ENCODE results near the gene STMN1. TPM values are rescaled to one million over a fixed set of nuclear protein-coding genes. Genes with fewer than 3 reads are reported as not detected.

Gene STMN1
- total RNA-seq, 1 experiment from 2014 or later, result 418 TPM

DNA sequence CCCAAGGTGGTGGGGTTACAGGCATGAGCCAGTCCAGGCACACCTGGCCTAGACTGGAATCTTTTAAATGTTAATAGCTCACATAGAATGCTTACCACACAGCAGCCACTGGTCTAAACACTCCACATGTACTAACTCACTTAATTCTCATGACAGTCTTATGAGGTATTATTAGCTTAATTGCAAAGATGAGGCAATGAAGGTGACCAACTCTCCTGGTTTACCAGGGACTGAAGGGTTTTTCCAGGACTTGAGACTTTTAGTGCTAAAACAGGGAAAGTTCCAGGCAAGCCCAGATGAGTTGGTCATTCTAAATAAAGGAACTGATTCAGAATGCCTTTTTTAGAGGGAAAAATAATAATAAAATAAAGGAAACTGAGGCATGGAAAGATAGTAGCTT lies 7.0 kb upstream of the STMN1 start (continued):
- TF ChIP-seq, protein P1, sequence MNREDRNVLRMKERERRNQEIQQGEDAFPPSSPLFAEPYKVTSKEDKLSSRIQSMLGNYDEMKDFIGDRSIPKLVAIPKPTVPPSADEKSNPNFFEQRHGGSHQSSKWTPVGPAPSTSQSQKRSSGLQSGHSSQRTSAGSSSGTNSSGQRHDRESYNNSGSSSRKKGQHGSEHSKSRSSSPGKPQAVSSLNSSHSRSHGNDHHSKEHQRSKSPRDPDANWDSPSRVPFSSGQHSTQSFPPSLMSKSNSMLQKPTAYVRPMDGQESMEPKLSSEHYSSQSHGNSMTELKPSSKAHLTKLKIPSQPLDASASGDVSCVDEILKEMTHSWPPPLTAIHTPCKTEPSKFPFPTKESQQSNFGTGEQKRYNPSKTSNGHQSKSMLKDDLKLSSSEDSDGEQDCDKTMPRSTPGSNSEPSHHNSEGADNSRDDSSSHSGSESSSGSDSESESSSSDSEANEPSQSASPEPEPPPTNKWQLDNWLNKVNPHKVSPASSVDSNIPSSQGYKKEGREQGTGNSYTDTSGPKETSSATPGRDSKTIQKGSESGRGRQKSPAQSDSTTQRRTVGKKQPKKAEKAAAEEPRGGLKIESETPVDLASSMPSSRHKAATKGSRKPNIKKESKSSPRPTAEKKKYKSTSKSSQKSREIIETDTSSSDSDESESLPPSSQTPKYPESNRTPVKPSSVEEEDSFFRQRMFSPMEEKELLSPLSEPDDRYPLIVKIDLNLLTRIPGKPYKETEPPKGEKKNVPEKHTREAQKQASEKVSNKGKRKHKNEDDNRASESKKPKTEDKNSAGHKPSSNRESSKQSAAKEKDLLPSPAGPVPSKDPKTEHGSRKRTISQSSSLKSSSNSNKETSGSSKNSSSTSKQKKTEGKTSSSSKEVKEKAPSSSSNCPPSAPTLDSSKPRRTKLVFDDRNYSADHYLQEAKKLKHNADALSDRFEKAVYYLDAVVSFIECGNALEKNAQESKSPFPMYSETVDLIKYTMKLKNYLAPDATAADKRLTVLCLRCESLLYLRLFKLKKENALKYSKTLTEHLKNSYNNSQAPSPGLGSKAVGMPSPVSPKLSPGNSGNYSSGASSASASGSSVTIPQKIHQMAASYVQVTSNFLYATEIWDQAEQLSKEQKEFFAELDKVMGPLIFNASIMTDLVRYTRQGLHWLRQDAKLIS (CRISPR knock-in tag; IDR thresholded peaks at IDR 0.05; ENCODE audit: borderline replicate concordance), result no peak
- TF ChIP-seq, protein P2, sequence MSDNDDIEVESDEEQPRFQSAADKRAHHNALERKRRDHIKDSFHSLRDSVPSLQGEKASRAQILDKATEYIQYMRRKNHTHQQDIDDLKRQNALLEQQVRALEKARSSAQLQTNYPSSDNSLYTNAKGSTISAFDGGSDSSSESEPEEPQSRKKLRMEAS (CRISPR knock-in tag; IDR thresholded peaks at IDR 0.05), result no peak
- TF ChIP-seq CREB1 (CRISPR knock-in tag; IDR thresholded peaks at IDR 0.05) (no peak), MYBL2 (CRISPR knock-in tag; IDR thresholded peaks at IDR 0.05) (no peak), ZNF219 (CRISPR knock-in tag; IDR thresholded peaks at IDR 0.05; ENCODE audit: borderline replicate concordance) (no peak), GABPB1 (CRISPR knock-in tag; IDR thresholded peaks at IDR 0.05) (no peak)
- TF ChIP-seq, protein P3, sequence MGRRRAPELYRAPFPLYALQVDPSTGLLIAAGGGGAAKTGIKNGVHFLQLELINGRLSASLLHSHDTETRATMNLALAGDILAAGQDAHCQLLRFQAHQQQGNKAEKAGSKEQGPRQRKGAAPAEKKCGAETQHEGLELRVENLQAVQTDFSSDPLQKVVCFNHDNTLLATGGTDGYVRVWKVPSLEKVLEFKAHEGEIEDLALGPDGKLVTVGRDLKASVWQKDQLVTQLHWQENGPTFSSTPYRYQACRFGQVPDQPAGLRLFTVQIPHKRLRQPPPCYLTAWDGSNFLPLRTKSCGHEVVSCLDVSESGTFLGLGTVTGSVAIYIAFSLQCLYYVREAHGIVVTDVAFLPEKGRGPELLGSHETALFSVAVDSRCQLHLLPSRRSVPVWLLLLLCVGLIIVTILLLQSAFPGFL (CRISPR knock-in tag; IDR thresholded peaks at IDR 0.05; ENCODE audit: borderline replicate concordance), result no peak
- TF ChIP-seq, protein P4, sequence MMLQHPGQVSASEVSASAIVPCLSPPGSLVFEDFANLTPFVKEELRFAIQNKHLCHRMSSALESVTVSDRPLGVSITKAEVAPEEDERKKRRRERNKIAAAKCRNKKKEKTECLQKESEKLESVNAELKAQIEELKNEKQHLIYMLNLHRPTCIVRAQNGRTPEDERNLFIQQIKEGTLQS (CRISPR knock-in tag; conservative IDR thresholded peaks at IDR 0.05), result no peak
- TF ChIP-seq, protein P5, sequence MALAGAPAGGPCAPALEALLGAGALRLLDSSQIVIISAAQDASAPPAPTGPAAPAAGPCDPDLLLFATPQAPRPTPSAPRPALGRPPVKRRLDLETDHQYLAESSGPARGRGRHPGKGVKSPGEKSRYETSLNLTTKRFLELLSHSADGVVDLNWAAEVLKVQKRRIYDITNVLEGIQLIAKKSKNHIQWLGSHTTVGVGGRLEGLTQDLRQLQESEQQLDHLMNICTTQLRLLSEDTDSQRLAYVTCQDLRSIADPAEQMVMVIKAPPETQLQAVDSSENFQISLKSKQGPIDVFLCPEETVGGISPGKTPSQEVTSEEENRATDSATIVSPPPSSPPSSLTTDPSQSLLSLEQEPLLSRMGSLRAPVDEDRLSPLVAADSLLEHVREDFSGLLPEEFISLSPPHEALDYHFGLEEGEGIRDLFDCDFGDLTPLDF (CRISPR knock-in tag; IDR thresholded peaks at IDR 0.05), result no peak

DNA sequence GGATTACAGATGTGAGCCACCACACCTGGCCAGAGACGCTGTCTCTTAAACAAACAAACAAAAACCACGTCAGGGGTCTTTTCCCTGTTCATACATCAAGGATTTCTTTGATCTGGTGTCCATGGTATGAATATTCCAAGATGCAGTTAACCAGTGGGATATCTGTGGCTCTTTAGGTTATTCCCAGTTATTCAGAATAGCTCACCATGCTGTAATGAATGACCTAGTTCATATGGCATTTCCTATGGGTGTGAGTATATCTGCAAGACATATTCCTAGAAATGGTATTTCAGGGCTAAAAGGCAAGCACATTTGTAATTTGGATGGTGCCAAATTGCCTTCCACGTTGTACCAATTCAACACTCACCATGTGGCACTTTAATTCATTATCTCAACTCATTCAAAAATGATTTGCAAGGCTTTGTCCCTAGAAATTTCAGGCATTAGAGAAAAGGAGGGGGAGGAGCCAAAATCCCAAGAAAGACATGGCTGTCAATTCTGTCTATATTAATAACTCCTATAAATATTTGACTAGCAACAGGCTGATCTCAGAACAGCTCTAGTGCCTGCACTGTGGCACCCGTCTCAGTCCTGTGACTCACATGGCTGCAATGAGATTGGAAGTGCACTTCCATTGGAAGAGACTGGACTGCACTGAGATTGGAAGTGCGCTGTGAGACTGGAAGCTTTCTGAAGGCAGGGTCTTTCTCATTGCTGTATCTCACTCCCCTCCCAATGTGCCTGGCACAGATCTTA lies 6.0 kb upstream of the STMN1 start:
- Mint-ChIP-seq H3K4me3 (no peak overlapping the region), H3K9me3 (no peaks in the 10 kb centered on the region), H3K36me3 (no peaks in the 10 kb centered on the region), H3K27ac (no peak overlapping the region), H3K27me3 (ENCODE audit: low read depth) (peaks cover 5% of the 10 kb centered on the region), H3K4me1 (peaks cover 6% of the 10 kb centered on the region)
- no peak for ATAC-seq
- ChIA-PET POLR2A (no interaction called here), CTCF (interaction anchor here (0.8 kb wide), 1 partner anchor 10 kb away, joined by 3 read pairs; no protein-coding TSS in a partner anchor)
- no peak for DNase-seq (ENCODE audit: low spot score)
- TF ChIP-seq, protein P3 (CRISPR knock-in tag; IDR thresholded peaks at IDR 0.05; ENCODE audit: borderline replicate concordance), result no peak
- TF ChIP-seq JUN (CRISPR knock-in tag; IDR thresholded peaks at IDR 0.05) (no peak), CREM (CRISPR knock-in tag; IDR thresholded peaks at IDR 0.05) (no peak), NR3C1 (CRISPR knock-in tag; conservative IDR thresholded peaks at IDR 0.05; ENCODE audit: low read depth) (no peak), TP53 (CRISPR knock-in tag; IDR thresholded peaks at IDR 0.05) (no peak), ZNF219 (CRISPR knock-in tag; IDR thresholded peaks at IDR 0.05; ENCODE audit: borderline replicate concordance) (no peak)
- TF ChIP-seq, protein P2 (CRISPR knock-in tag; IDR thresholded peaks at IDR 0.05), result no peak

DNA sequence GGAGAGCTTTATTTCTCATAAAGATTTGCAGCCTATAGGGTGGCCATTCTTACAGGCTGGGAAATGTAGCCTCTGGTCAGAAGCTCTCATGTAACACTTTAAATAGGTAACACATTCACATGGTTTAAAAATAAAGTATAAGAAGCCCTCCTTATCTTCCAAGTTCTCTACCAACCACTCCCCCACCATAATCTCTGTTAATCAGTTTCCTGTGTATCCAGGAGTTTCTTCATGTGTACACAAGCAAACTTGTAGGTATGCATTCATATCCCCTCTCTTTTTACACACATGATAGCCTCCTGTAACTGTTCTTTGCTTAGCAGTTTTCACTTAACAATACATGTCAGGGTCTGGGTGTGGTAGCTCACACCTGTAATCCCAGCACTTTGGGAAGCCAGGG lies 4.9 kb upstream of the STMN1 start:
- no peak overlapping the region for H3K4me3 Mint-ChIP-seq
- peaks cover 11% of the 10 kb centered on the region for H3K4me1 Mint-ChIP-seq
- no peak for DNase-seq (ENCODE audit: low spot score)
- ChIA-PET CTCF (no interaction called here), POLR2A (no interaction called here)
- no peak overlapping the region for H3K27ac Mint-ChIP-seq
- no peaks in the 10 kb centered on the region for H3K9me3 Mint-ChIP-seq
- H3K36me3 Mint-ChIP-seq, result no peaks in the 10 kb centered on the region
- no peak for ATAC-seq
- no peaks in the 10 kb centered on the region; the same call in none of the 2 replicates for H3K27me3 Mint-ChIP-seq (ENCODE audit: low read depth)
- TF ChIP-seq, protein P4 (CRISPR knock-in tag; conservative IDR thresholded peaks at IDR 0.05), result no peak
- TF ChIP-seq, protein P6, sequence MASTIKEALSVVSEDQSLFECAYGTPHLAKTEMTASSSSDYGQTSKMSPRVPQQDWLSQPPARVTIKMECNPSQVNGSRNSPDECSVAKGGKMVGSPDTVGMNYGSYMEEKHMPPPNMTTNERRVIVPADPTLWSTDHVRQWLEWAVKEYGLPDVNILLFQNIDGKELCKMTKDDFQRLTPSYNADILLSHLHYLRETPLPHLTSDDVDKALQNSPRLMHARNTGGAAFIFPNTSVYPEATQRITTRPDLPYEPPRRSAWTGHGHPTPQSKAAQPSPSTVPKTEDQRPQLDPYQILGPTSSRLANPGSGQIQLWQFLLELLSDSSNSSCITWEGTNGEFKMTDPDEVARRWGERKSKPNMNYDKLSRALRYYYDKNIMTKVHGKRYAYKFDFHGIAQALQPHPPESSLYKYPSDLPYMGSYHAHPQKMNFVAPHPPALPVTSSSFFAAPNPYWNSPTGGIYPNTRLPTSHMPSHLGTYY (CRISPR knock-in tag; IDR thresholded peaks at IDR 0.05), result no peak
- no peak for TF ChIP-seq JAZF1 (CRISPR knock-in tag; IDR thresholded peaks at IDR 0.05)
- no peak for TF ChIP-seq GTF2I (CRISPR knock-in tag; conservative IDR thresholded peaks at IDR 0.05)
- TF ChIP-seq, protein P1 (CRISPR knock-in tag; IDR thresholded peaks at IDR 0.05; ENCODE audit: borderline replicate concordance), result no peak
- no peak for TF ChIP-seq ZNF138 (CRISPR knock-in tag; conservative IDR thresholded peaks at IDR 0.05)
